HepG2 (cell line): ENCODE data around the gene SPP1.

Experiments
- BHLHE40 ChIP-seq: IDR thresholded peaks from 2 replicates; pipeline ENCODE4 v1.6.1; 2011; ENCODE audit warnings: low read length, improper control_type of control experiment
- ETV6 ChIP-seq: sonication (generic); formaldehyde crosslinking; conservative IDR thresholded peaks from 2 replicates; pipeline ENCODE4 v1.4.0; 2020; ENCODE audit warnings: missing genetic modification reagents
- FOXM1 ChIP-seq: sonication (generic); formaldehyde crosslinking; IDR thresholded peaks from 2 replicates; pipeline ENCODE4 v1.5.0; 2020; ENCODE audit warnings: missing genetic modification reagents
- POLR2A ChIP-seq, 2 experiments: IDR thresholded peaks; 2 replicates each; pipeline ENCODE4 v1.6.1; 2011; ENCODE audit warnings: low read depth in 2 of 2, low read length in 2 of 2, mild to moderate bottlenecking in 1 of 2, moderate library complexity in 1 of 2; ENCODE audit not compliant: insufficient read depth in 1 of 2
- POLR2AphosphoS2 ChIP-seq: IDR thresholded peaks from 2 replicates; pipeline ENCODE4 v1.6.1; 2011; ENCODE audit warnings: low read depth, low read length, improper control_type of control experiment
- ZFP82 ChIP-seq: sonication (generic); formaldehyde crosslinking; IDR thresholded peaks from 2 replicates; pipeline ENCODE4 v1.5.1; 2020; ENCODE audit warnings: mild to moderate bottlenecking, missing genetic modification reagents, borderline replicate concordance
- ZNF121 ChIP-seq: sonication (generic); formaldehyde crosslinking; IDR thresholded peaks from 2 replicates; pipeline ENCODE4 v1.5.0; 2020; ENCODE audit warnings: mild to moderate bottlenecking, missing genetic modification reagents
- ZNF274 ChIP-seq: sonication (generic); formaldehyde crosslinking; IDR thresholded peaks from 2 replicates; pipeline ENCODE4 v1.5.1; 2020; ENCODE audit warnings: mild to moderate bottlenecking, missing genetic modification reagents
- ZNF282 ChIP-seq: fragments of 450-650 bp; IDR thresholded peaks from 2 replicates; pipeline ENCODE4 v1.6.1; 2018; ENCODE audit not compliant: partially characterized antibody
- ZNF354B ChIP-seq: sonication (generic); formaldehyde crosslinking; IDR thresholded peaks from 2 replicates; pipeline ENCODE4 v1.8.0; 2022; ENCODE audit warnings: mild to moderate bottlenecking, missing genetic modification reagents
- ZNF75D ChIP-seq: sonication (generic); formaldehyde crosslinking; IDR thresholded peaks from 2 replicates; pipeline ENCODE4 v1.8.1; 2023; ENCODE audit warnings: missing genetic modification reagents, mild to moderate bottlenecking, borderline replicate concordance
- TF ChIP-seq, protein P1 (sequence below): sonication (generic); formaldehyde crosslinking; IDR thresholded peaks from 2 replicates; pipeline ENCODE4 v1.5.0; 2020; ENCODE audit warnings: mild to moderate bottlenecking, missing genetic modification reagents, moderate library complexity
- TF ChIP-seq, protein P2 (sequence below): sonication (generic); formaldehyde crosslinking; IDR thresholded peaks from 2 replicates; pipeline ENCODE4 v1.4.0; 2020; ENCODE audit warnings: missing genetic modification reagents

DNA sequence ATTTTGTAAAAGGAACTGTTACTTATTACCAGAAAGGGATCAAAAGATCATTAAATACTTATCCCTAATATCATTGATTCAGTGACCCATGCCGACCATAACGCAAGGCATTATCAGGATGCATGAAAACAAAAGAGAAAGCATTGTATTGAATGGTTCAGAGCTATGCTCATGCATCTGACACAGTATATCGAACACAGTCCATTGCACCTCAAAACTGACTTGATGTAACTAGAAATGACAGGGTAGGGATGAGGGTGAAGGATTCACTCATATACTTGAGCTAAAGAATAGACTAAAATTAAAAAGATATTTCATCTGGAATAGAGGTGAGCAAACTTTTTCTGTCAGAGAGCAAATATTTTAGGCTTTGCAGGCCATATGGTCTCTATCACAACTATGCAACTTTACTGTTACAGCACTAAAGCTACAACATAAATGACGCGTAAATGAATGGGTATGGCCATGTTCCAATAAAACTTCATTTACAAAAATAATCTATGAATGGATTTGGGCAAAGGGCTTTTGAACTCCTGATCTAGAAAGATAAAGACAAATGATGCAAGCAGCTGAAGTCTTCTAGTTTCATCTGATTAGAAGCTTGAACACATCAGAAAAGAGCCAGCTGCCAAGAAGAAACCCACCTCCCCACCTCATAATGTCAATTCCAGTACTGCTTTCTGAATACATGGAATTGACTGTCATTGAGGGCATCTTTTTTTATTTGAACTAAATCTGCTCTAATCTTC lies 12.9 kb upstream of the SPP1 start:
- TF ChIP-seq POLR2A (IDR thresholded peaks at IDR 0.05; ENCODE audit: insufficient read depth in 1 of 2, low read depth in 2 of 2, low read length in 2 of 2) (no peak), FOXM1 (CRISPR knock-in tag) (no peak), POLR2AphosphoS2 (no peak), ZNF274 (CRISPR knock-in tag) (no peak), ZNF354B (CRISPR knock-in tag) (no peak), ZNF282 (no peak), ZFP82 (CRISPR knock-in tag) (no peak), ETV6 (CRISPR knock-in tag) (no peak), BHLHE40 (no peak), ZNF121 (CRISPR knock-in tag) (no peak), ZNF75D (no peak)
- TF ChIP-seq, protein P1, sequence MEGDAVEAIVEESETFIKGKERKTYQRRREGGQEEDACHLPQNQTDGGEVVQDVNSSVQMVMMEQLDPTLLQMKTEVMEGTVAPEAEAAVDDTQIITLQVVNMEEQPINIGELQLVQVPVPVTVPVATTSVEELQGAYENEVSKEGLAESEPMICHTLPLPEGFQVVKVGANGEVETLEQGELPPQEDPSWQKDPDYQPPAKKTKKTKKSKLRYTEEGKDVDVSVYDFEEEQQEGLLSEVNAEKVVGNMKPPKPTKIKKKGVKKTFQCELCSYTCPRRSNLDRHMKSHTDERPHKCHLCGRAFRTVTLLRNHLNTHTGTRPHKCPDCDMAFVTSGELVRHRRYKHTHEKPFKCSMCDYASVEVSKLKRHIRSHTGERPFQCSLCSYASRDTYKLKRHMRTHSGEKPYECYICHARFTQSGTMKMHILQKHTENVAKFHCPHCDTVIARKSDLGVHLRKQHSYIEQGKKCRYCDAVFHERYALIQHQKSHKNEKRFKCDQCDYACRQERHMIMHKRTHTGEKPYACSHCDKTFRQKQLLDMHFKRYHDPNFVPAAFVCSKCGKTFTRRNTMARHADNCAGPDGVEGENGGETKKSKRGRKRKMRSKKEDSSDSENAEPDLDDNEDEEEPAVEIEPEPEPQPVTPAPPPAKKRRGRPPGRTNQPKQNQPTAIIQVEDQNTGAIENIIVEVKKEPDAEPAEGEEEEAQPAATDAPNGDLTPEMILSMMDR, result no peak
- TF ChIP-seq, protein P2, sequence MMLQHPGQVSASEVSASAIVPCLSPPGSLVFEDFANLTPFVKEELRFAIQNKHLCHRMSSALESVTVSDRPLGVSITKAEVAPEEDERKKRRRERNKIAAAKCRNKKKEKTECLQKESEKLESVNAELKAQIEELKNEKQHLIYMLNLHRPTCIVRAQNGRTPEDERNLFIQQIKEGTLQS (CRISPR knock-in tag), result no peak
